Prostate gland (tissue), 2 donors: Measurements from ENCODE around the gene TEKT3. TPM values are rescaled to one million over a fixed set of nuclear protein-coding genes. Genes with fewer than 3 reads are reported as not detected.

Experiments used
- DNase-seq: peaks from one replicate; pipeline ENCODE4 v3.0.0-alpha.2; 2019; ENCODE audit warnings: low spot score
- H3K27ac ChIP-seq, 2 donors: fragments of 200-600 bp; sonication (generic); 2 replicates each; pipeline ENCODE4 v1.5.1; 2017 to 2019
- H3K27me3 ChIP-seq: fragments of 200-600 bp; sonication (generic); replicated peaks from 2 replicates; pipeline ENCODE4 v1.5.1; 2019; ENCODE audit not compliant: insufficient read depth
- H3K36me3 ChIP-seq, 2 donors: fragments of 200-600 bp; sonication (generic); 1 replicate in 1 of 2; 2 replicates in 1 of 2; pipeline versions ENCODE4 v1.5.1 to v1.8.1; 2017 to 2019
- H3K4me1 ChIP-seq: fragments of 200-600 bp; sonication (generic); replicated peaks from 2 replicates; pipeline ENCODE4 v1.5.1; 2019
- H3K4me3 ChIP-seq, 2 donors: fragments of 200-600 bp; sonication (generic); 2 replicates each; pipeline ENCODE4 v1.5.1; 2017 to 2019
- H3K9me3 ChIP-seq: fragments of 200-600 bp; sonication (generic); 2 replicates; pipeline ENCODE4 v1.5.1; 2017
- POLR2A ChIP-seq: fragments of 450-650 bp; IDR thresholded peaks from one replicate; pipeline ENCODE4 v1.6.1; 2016; ENCODE audit warnings: antibody characterized with exemption, mild to moderate bottlenecking
- POLR2AphosphoS5 ChIP-seq: sonication (generic); formaldehyde crosslinking; IDR thresholded peaks from one replicate; pipeline ENCODE4 v1.6.1; 2017; ENCODE audit warnings: antibody characterized with exemption
- WGBS: methylation state at CpG from one replicate; pipeline ENCODE4 v1.1.5; 2018; 5-methylcytosine and 5-hydroxymethylcytosine counted together
- intact Hi-C: fragments of 100-400 bp; cut with DNase I; formaldehyde crosslinking; loops from one replicate; pipeline ENCODE4 v1.14.2; 2022
- small RNA-seq, 2 donors: library from RNA; depleted of rRNA; stranded (forward); fragments of <200 nt; gene quantifications; one replicate each; pipeline ENCODE3, GENCODE V24; 2016
- total RNA-seq, 2 donors: library from RNA; depleted of rRNA; stranded (reverse); fragments of >200 nt; gene quantifications; one replicate each; pipeline ENCODE4 v1.1.0, GENCODE V29; 2016
- TF ChIP-seq, protein P1 (sequence below), 4 experiments: fragments of 200-600 bp in 2 of 4; fragments of 450-650 bp in 2 of 4; sonication (generic) in 2 of 4; IDR thresholded peaks; 1 replicate in 3 of 4; 2 replicates in 1 of 4; pipeline ENCODE4 v1.5.1; 2016 to 2019; ENCODE audit warnings: antibody characterized with exemption in 4 of 4, mild to moderate bottlenecking in 2 of 4, moderate library complexity in 2 of 4

The TEKT3 gene
- total RNA-seq, 2 donors from 2014 or later = 3.2 TPM; not detected in 1

DNA sequence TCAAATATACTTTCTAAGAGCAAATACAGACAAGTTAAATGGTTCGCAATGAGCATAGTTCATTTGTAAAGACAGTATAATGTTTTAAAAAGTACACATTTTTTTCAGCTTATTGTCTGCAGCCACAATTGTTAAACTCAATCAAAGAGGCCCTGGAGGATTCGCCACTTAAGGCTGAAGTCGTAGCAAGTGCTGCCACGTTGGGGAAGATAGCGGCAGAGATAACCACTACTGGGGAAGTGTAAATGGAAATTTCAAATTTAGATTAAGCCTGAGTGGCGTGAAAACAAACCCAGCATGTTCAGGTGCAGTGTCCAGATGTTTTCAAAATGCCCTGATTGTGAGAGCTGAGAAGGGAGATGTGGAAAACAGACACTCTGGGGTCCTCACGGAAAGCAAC, 84.7 kb downstream of the TEKT3 start:
- Histone ChIP-seq H3K36me3 (no peaks in the 10 kb centered on the region), H3K9me3 (no peaks in the 10 kb centered on the region), H3K27me3 (no peaks in the 10 kb centered on the region), H3K4me3 (no peak overlapping the region), H3K4me1 (no peaks in the 10 kb centered on the region), H3K27ac (no peak overlapping the region)
- intact Hi-C loops = no loop called here
- no peak for DNase-seq
- TF ChIP-seq, protein P1, sequence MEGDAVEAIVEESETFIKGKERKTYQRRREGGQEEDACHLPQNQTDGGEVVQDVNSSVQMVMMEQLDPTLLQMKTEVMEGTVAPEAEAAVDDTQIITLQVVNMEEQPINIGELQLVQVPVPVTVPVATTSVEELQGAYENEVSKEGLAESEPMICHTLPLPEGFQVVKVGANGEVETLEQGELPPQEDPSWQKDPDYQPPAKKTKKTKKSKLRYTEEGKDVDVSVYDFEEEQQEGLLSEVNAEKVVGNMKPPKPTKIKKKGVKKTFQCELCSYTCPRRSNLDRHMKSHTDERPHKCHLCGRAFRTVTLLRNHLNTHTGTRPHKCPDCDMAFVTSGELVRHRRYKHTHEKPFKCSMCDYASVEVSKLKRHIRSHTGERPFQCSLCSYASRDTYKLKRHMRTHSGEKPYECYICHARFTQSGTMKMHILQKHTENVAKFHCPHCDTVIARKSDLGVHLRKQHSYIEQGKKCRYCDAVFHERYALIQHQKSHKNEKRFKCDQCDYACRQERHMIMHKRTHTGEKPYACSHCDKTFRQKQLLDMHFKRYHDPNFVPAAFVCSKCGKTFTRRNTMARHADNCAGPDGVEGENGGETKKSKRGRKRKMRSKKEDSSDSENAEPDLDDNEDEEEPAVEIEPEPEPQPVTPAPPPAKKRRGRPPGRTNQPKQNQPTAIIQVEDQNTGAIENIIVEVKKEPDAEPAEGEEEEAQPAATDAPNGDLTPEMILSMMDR (IDR thresholded peaks at IDR 0.05) = no peak
- no peak for TF ChIP-seq POLR2AphosphoS5
- TF ChIP-seq POLR2A = no peak
- WGBS = 53% methylated on average over 7 of the region's 7 CpGs

DNA sequence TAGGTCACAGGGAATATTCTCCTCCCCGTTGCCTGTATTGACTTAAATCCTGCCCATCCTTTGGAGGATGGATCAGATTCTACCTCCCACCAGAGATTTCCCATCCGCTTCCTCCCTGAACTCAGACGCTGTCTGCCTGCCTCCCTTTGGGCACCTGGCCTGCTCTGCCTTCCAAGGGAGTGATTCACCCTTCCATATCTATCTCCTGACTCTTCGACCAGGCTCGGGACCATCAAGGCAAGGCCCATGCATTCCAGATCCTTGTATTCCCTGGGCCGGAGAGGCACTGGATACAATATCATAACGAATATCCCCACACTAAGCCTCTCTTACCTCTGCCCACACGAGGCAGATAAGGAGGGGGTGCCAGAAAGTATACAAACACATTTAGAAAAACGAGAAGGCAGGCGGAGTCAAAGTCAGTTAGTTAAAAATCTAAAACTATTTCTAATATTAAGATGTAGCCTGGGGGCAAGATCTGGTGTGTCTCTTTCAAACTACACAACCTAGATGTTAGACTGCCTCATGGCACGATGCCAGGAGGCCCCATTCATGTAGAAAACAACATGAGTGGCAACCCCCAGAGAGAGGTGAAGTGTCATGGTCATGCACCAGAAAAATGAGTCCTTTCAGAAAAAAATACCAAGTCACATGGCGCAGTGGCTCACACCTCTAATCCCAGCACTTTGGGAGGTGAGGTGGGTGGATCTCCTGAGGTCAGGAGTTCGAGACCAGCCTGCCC, 85.5 kb downstream of the TEKT3 start:
- no peak for TF ChIP-seq POLR2AphosphoS5
- TF ChIP-seq, protein P1 (IDR thresholded peaks at IDR 0.05) = no peak
- TF ChIP-seq POLR2A = no peak

More for the DNA sequence above, 85.5 kb downstream of the TEKT3 start:
- intact Hi-C loops = no loop called here
- H3K36me3 ChIP-seq = no peaks in the 10 kb centered on the region
- H3K9me3 ChIP-seq = no peaks in the 10 kb centered on the region
- H3K27ac ChIP-seq = no peak overlapping the region
- no peak overlapping the region for H3K4me3 ChIP-seq
- DNase-seq = no peak
- 79% methylated on average over 13 of the region's 13 CpGs for WGBS
- no peaks in the 10 kb centered on the region for H3K4me1 ChIP-seq
- H3K27me3 ChIP-seq = no peaks in the 10 kb centered on the region

Small RNAs within 50 kb of the gene (small RNA-seq; reads per million reads assigned to genes)
- 0 reads per million in 2 donors for gene RNU6-799P

Other genes starting within 250 kb of the TEKT3 start
- gene PMP22, start 76.3 kb downstream of the TEKT3 start, total RNA-seq = 10 to 100 TPM; 22.5 to 76.1 TPM
- gene CDRT4, start 126.0 kb upstream of the TEKT3 start, total RNA-seq = 10 to 100 TPM in 1 of 2 donors, 1 to 10 TPM in 1; 8.5 to 13.0 TPM
- 10 to 100 TPM; 16.9 to 19.4 TPM for gene TVP23C, start 221.9 kb upstream of the TEKT3 start, total RNA-seq